ENCODE measurements around the gene RBM42.
A peak's percentile ranks its signal among the peaks of the same experiment; 100 is the strongest.

The RBM42 gene

GRCh38 chr19:35639321-35639639 is 10.4 kb downstream of the RBM42 start:
- H3K36me3 ChIP-seq (ENCODE audit: insufficient read depth, low read length) = peaks cover 23% of the 10 kb centered on the region; the same call in 1 of the 2 replicates
- no peaks in the 10 kb centered on the region for H3K9me3 ChIP-seq (ENCODE audit: insufficient read depth, low read depth, low read length)
- no peaks in the 10 kb centered on the region for H3F3A ChIP-seq (ENCODE audit: low read depth)
- TF ChIP-seq EZH2phosphoT487 (IDR thresholded peaks at IDR 0.05; ENCODE audit: borderline replicate concordance) (no peak), CTCF (conservative IDR thresholded peaks at IDR 0.05; ENCODE audit: low read length) (no peak)
- H3K9ac ChIP-seq (ENCODE audit: low read depth, low read length, poor library complexity, severe bottlenecking) = no peak overlapping the region
- H3K9me2 ChIP-seq (replicated peaks; ENCODE audit: low read depth, low read length) = no peaks in the 10 kb centered on the region
- no peak overlapping the region for H2AFZ ChIP-seq (ENCODE audit: low read length)
- no peak overlapping the region for H3K4me2 ChIP-seq (ENCODE audit: low read depth, low read length, poor library complexity, severe bottlenecking)
- no peak overlapping the region for H3K4me3 ChIP-seq (ENCODE audit: low read length, poor library complexity, severe bottlenecking)
- H3K27me3 ChIP-seq (ENCODE audit: insufficient read depth, low read length, poor library complexity, severe bottlenecking) = no peaks in the 10 kb centered on the region
- peaks cover 12% of the 10 kb centered on the region for H3K4me1 ChIP-seq (ENCODE audit: insufficient read depth, low read length, poor library complexity, severe bottlenecking)
- no peaks in the 10 kb centered on the region for H3K79me2 ChIP-seq (ENCODE audit: insufficient read depth, low read length)
- no peaks in the 10 kb centered on the region for H4K20me1 ChIP-seq (ENCODE audit: insufficient read depth, low read length, poor library complexity, severe bottlenecking)

GRCh38 chr19:35639863-35640262 is 11.0 kb downstream of the RBM42 start:
- no peak overlapping the region for H3K4me3 ChIP-seq (ENCODE audit: low read length, poor library complexity, severe bottlenecking)

GRCh38 chr19:35641515-35642151 is 12.8 kb downstream of the RBM42 start, which contains the start of gene ETV2:
Gene ETV2, plus strand, starts transcription at chr19:35641745. Its CDS starts 716 bp downstream, at chr19:35642461.
- no peaks in the 10 kb centered on the region for H4K20me1 ChIP-seq (ENCODE audit: insufficient read depth, low read length, poor library complexity, severe bottlenecking)
- no peak for TF ChIP-seq EZH2phosphoT487 (IDR thresholded peaks at IDR 0.05; ENCODE audit: borderline replicate concordance)
- TF ChIP-seq CTCF (conservative IDR thresholded peaks at IDR 0.05; ENCODE audit: low read length) = no peak
- no peaks in the 10 kb centered on the region for H3K9me2 ChIP-seq (replicated peaks; ENCODE audit: low read depth, low read length)
- H3K36me3 ChIP-seq (ENCODE audit: insufficient read depth, low read length) = peaks cover 16% of the 10 kb centered on the region; the same call in 1 of the 2 replicates
- H3K4me3 ChIP-seq (ENCODE audit: low read length, poor library complexity, severe bottlenecking) = no peak within 1 kb of the TSS
- H3K9me3 ChIP-seq (ENCODE audit: insufficient read depth, low read depth, low read length) = no peaks in the 10 kb centered on the region
- no peaks in the 10 kb centered on the region for H3K79me2 ChIP-seq (ENCODE audit: insufficient read depth, low read length)
- H3K9ac ChIP-seq (ENCODE audit: low read depth, low read length, poor library complexity, severe bottlenecking) = no peak within 1 kb of the TSS
- no peaks in the 10 kb centered on the region for H3K27me3 ChIP-seq (ENCODE audit: insufficient read depth, low read length, poor library complexity, severe bottlenecking)
- peak within 1 kb of the TSS; percentile 92 for H3K4me2 ChIP-seq (ENCODE audit: low read depth, low read length, poor library complexity, severe bottlenecking)
- peaks cover 21% of the 10 kb centered on the region for H3K4me1 ChIP-seq (ENCODE audit: insufficient read depth, low read length, poor library complexity, severe bottlenecking)
- 0 out of 2 replicates have a peak, but pooled peaks cover 2% of the 10 kb centered on the region for H3F3A ChIP-seq (ENCODE audit: low read depth)
- H2AFZ ChIP-seq (ENCODE audit: low read length) = no peak within 1 kb of the TSS

More at GRCh38 chr19:35639863-35640262, 11.0 kb downstream of the RBM42 start:
- no peak for TF ChIP-seq CTCF (conservative IDR thresholded peaks at IDR 0.05; ENCODE audit: low read length)
- no peak for TF ChIP-seq EZH2phosphoT487 (IDR thresholded peaks at IDR 0.05; ENCODE audit: borderline replicate concordance)
- Histone ChIP-seq H3K79me2 (ENCODE audit: insufficient read depth, low read length) (no peaks in the 10 kb centered on the region), H3F3A (ENCODE audit: low read depth) (0 out of 2 replicates have a peak, but pooled peaks cover 2% of the 10 kb centered on the region), H3K9me3 (ENCODE audit: insufficient read depth, low read depth, low read length) (no peaks in the 10 kb centered on the region), H3K4me1 (ENCODE audit: insufficient read depth, low read length, poor library complexity, severe bottlenecking) (peaks cover 17% of the 10 kb centered on the region), H3K9ac (ENCODE audit: low read depth, low read length, poor library complexity, severe bottlenecking) (no peak overlapping the region), H4K20me1 (ENCODE audit: insufficient read depth, low read length, poor library complexity, severe bottlenecking) (no peaks in the 10 kb centered on the region), H3K36me3 (ENCODE audit: insufficient read depth, low read length) (peaks cover 21% of the 10 kb centered on the region; the same call in 1 of the 2 replicates), H2AFZ (ENCODE audit: low read length) (no peak overlapping the region), H3K27me3 (ENCODE audit: insufficient read depth, low read length, poor library complexity, severe bottlenecking) (no peaks in the 10 kb centered on the region), H3K9me2 (replicated peaks; ENCODE audit: low read depth, low read length) (no peaks in the 10 kb centered on the region), H3K4me2 (ENCODE audit: low read depth, low read length, poor library complexity, severe bottlenecking) (no peak overlapping the region)

Data from Loucy (cell line).